CD4-positive, alpha-beta memory T cell (primary cell): ENCODE data around the gene CERS6. TPM values are rescaled to one million over a fixed set of nuclear protein-coding genes. Genes with fewer than 3 reads are reported as not detected.
"Not testable (repeated sequence)": the region's sequence is repeated elsewhere in the genome, so short reads cannot be mapped to it uniquely, and the experiment has no call there.

Source experiments
- CTCF ChIA-PET: fragments of 350-600 bp; sonication (Branson Sonifier 250); formaldehyde crosslinking; loops from one replicate; lab custom pipeline; 2021; ENCODE audit warnings: inconsistent platforms; ENCODE audit not compliant: partially characterized antibody; lab: Charles Lee
- POLR2A ChIA-PET: fragments of 350-600 bp; sonication (Branson Sonifier 250); formaldehyde crosslinking; loops from one replicate; lab custom pipeline; 2021; ENCODE audit not compliant: partially characterized antibody; lab: Charles Lee
- DNase-seq, 5 donors: peaks; one replicate each; pipeline versions ENCODE4 v3.0.0 to v3.0.0-alpha.2; 2020 to 2022; ENCODE audit warnings: mixed read lengths in 1 of 5
- H3K27ac ChIP-seq: one replicate; pipeline ENCODE4 v1.7.0; 2013; ENCODE audit warnings: low read depth, low read length
- H3K27me3 ChIP-seq: 2 replicates; pipeline ENCODE4 v1.7.0; 2013; ENCODE audit warnings: mild to moderate bottlenecking, low read length, moderate library complexity; ENCODE audit not compliant: insufficient read depth
- H3K36me3 ChIP-seq: 2 replicates; pipeline ENCODE4 v1.7.0; 2013; ENCODE audit warnings: mild to moderate bottlenecking, low read length, moderate library complexity; ENCODE audit not compliant: insufficient read depth
- H3K4me1 ChIP-seq: 2 replicates; pipeline ENCODE4 v1.7.0; 2013; ENCODE audit warnings: mild to moderate bottlenecking, low read length, moderate library complexity; ENCODE audit not compliant: insufficient read depth
- H3K4me3 ChIP-seq, 2 donors: one replicate each; pipeline ENCODE4 v1.7.0; 2013; ENCODE audit warnings: low read length in 2 of 2, mild to moderate bottlenecking in 1 of 2
- H3K9me3 ChIP-seq, 2 donors: one replicate each; pipeline ENCODE4 v1.7.0; 2013; ENCODE audit warnings: low read length in 2 of 2, control low read depth in 1 of 2; ENCODE audit not compliant: control insufficient read depth in 1 of 2
- H3K27ac Mint-ChIP-seq, 7 donors: one replicate each; pipeline ENCODE4 v1.8.0; 2020 to 2021; ENCODE audit warnings: mixed read lengths in 7 of 7, mild to moderate bottlenecking in 6 of 7, inconsistent platforms in 3 of 7, moderate library complexity in 3 of 7
- H3K27me3 Mint-ChIP-seq, 2 donors: one replicate each; pipeline ENCODE4 v1.8.0; 2020 to 2021; ENCODE audit warnings: mixed read lengths in 2 of 2
- H3K36me3 Mint-ChIP-seq, 2 donors: one replicate each; pipeline ENCODE4 v1.8.0; 2020 to 2021; ENCODE audit warnings: mixed read lengths in 2 of 2, inconsistent platforms in 1 of 2, mild to moderate bottlenecking in 1 of 2
- H3K4me1 Mint-ChIP-seq, 4 donors: one replicate each; pipeline ENCODE4 v1.8.0; 2020 to 2021; ENCODE audit warnings: mixed read lengths in 4 of 4, mild to moderate bottlenecking in 1 of 4
- H3K4me3 Mint-ChIP-seq, 8 donors: one replicate each; pipeline ENCODE4 v1.8.0; 2020 to 2021; ENCODE audit warnings: mixed read lengths in 8 of 8, mild to moderate bottlenecking in 7 of 8, moderate library complexity in 6 of 8, inconsistent platforms in 3 of 8
- H3K9me3 Mint-ChIP-seq, 8 donors: one replicate each; pipeline ENCODE4 v1.8.0; 2020 to 2021; ENCODE audit warnings: mixed read lengths in 8 of 8, mild to moderate bottlenecking in 5 of 8, inconsistent platforms in 3 of 8, moderate library complexity in 1 of 8
- intact Hi-C: fragments of 100-400 bp; cut with micrococcal nuclease; formaldehyde crosslinking; loops from one replicate; pipeline ENCODE4 v1.15.1; 2023
- polyA plus RNA-seq, 2 donors: library from polyadenylated mRNA; unstranded; fragments of 300-500 nt; fragmentation: Illumina TruSeq; gene quantifications; one replicate each; pipeline ENCODE4 v1.2.3, GENCODE V29; 2021
- total RNA-seq, 2 experiments: library from RNA; stranded (reverse); gene quantifications; one replicate each; pipeline ENCODE4 v1.2.3, GENCODE V29; 2021

Gene CERS6
- total and polyA plus RNA-seq, 4 experiments from 2014 or later: 5.1 to 11.3 (median 7.6) TPM

DNA sequence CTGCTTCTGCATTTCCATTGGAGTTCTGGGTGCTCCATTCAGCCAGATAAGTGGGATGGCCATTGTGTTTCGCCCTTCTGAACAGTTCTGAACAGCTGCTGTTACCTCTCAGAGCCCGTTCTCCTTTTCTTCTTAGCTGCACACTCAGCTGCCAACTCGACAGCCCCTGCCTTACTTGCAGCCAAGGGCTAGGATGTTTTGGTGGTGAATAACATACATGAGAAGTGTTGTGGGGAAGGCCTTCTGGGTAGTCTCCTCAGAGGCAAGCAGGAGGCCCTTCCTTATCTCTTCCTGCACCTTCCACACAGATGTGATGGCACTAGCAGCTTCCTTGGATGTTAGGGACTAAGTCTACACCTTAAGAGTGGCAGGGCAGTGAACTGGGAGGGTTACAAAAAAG lies 207.9 kb downstream of the CERS6 start:
- intact Hi-C loops: no loop called here
- CTCF ChIA-PET: no interaction called here
- POLR2A ChIA-PET: no interaction called here
- Mint-ChIP-seq H3K36me3 (no peaks in the 10 kb centered on the region), H3K4me3 (no peak overlapping the region), H3K27ac (no peak overlapping the region), H3K27me3 (no peaks in the 10 kb centered on the region), H3K9me3 (peaks cover 0 to 2% (median 0%) of the 10 kb centered on the region in 8 donors), H3K4me1 (peaks cover 19 to 31% (median 26%) of the 10 kb centered on the region in 4 donors)
- Histone ChIP-seq H3K27ac (no peak overlapping the region), H3K4me1 (peaks cover 6% of the 10 kb centered on the region), H3K9me3 (no peaks in the 10 kb centered on the region), H3K27me3 (no peaks in the 10 kb centered on the region), H3K36me3 (no peaks in the 10 kb centered on the region), H3K4me3 (no peak overlapping the region)
- DNase-seq: no peak

DNA sequence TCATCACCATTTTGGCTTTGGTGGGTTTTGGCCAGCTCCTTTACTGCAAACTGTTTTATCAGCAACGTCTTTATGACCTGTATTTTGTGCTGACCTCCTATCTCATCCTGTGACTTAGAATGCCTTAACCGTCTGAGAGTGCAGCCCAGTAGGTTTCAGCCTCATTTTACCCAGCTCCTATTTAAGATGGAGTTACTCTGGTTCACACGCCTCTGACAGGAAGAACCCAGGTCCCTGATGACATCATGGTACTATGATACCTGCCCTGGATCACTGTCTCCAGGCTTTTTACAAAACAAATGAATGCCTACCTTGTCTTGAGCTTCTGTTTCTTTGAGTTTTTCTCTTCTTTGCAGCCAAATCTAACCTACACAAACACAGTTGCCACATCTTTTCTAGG lies 208.6 kb downstream of the CERS6 start:
- CTCF ChIA-PET: not testable (repeated sequence)

DNA sequence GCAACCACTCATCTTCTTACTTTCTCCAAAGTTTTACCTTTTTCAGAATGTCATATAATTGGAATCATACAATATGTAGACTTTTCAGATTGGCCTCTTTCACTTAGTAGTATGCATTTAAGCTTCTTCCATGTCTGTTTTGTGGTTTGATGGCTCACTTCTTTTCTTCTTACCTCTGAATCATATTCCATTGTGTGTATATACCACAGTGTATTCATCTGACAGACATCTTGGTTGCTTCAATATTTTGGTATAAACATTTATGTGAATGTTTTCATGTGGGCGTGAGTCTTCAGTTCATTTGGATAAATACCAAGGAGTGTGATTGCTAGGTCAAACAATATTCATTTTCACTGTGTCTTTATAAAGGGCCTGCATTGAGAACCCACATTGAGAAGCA lies 210.3 kb downstream of the CERS6 start:
- ChIA-PET POLR2A (no interaction called here), CTCF (no interaction called here)
- DNase-seq: no peak
- Histone ChIP-seq H3K9me3 (no peaks in the 10 kb centered on the region), H3K4me3 (no peak overlapping the region), H3K36me3 (no peaks in the 10 kb centered on the region), H3K4me1 (peaks cover 6% of the 10 kb centered on the region), H3K27ac (no peak overlapping the region), H3K27me3 (no peaks in the 10 kb centered on the region)
- Mint-ChIP-seq H3K27me3 (no peaks in the 10 kb centered on the region), H3K4me1 (peaks cover 22 to 36% (median 30%) of the 10 kb centered on the region in 4 donors), H3K27ac (peak overlapping the region in 1 of 7 donors; percentile 34), H3K4me3 (no peak overlapping the region), H3K9me3 (peaks cover 0 to 2% (median 0%) of the 10 kb centered on the region in 8 donors), H3K36me3 (no peaks in the 10 kb centered on the region)
- intact Hi-C loops: no loop called here

More for the DNA sequence above, 208.6 kb downstream of the CERS6 start:
- H3K27me3 Mint-ChIP-seq, POLR2A ChIA-PET, H3K4me1 ChIP-seq, H3K27ac ChIP-seq, H3K36me3 Mint-ChIP-seq, H3K9me3 ChIP-seq, DNase-seq, H3K4me3 ChIP-seq, intact Hi-C loops, H3K27me3 ChIP-seq, H3K36me3 ChIP-seq, H3K4me3 Mint-ChIP-seq, H3K9me3 Mint-ChIP-seq: not testable (repeated sequence)
- H3K4me1 Mint-ChIP-seq: peaks cover 19 to 34% (median 26%) of the 10 kb centered on the region in 4 donors
- peak overlapping the region in 1 of 7 donors; percentile 63 for H3K27ac Mint-ChIP-seq

DNA sequence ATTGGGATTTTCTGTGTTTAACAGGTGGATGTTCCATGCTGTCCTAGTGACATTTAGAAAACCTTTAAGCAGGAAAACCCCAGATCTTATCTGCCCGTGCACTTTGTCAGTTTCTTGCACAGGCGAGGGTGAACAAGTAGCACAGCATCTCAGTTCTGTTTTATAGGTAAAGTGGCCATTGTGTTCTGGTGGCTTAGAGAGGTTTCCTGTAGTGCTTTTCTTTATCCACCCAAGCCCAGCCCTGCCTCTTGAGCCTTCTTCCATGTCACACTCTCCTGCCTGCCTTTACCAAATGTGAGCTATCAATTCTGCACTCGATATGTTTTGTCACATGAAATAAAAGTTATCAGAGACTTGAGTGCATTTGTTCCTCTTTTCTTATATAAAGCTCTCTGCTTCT lies 211.1 kb downstream of the CERS6 start:
- H3K27me3 Mint-ChIP-seq: no peaks in the 10 kb centered on the region
- ChIA-PET POLR2A (no interaction called here), CTCF (interaction anchor here (1.1 kb wide), 1 partner anchor 25 kb away, joined by 3 read pairs; no protein-coding TSS in a partner anchor)
- H3K4me3 Mint-ChIP-seq: peak overlapping the region in 1 of 8 donors; percentile 32
- intact Hi-C loops: no loop called here
- no peak for DNase-seq
- peak overlapping the region in 2 of 7 donors; percentile 14 to 55 for H3K27ac Mint-ChIP-seq
- Histone ChIP-seq H3K36me3 (no peaks in the 10 kb centered on the region), H3K27ac (no peak overlapping the region), H3K4me1 (peaks cover 6% of the 10 kb centered on the region), H3K9me3 (no peaks in the 10 kb centered on the region), H3K4me3 (no peak overlapping the region), H3K27me3 (no peaks in the 10 kb centered on the region)
- peaks cover 22 to 35% (median 30%) of the 10 kb centered on the region in 4 donors for H3K4me1 Mint-ChIP-seq
- H3K9me3 Mint-ChIP-seq: peaks cover 0 to 2% (median 0%) of the 10 kb centered on the region in 8 donors
- H3K36me3 Mint-ChIP-seq: no peaks in the 10 kb centered on the region

DNA sequence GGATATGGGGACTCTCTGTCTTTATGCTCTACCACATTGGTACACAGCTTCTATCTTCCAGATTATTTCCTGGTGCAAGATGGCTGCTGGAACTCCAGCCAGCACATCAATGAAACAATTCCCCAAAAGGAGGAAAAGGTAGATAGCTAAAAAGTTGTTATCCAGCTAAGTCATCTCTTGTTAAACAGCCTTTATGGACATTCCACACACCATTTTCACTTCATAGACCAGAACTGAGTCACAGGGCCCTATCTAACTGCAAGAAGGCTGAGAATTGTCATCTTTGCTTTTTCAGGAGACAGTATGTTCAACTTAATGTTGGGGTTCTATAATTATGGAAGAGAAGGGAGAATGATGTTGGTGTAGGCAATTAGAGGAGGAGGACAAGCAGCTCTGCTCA lies 213.1 kb downstream of the CERS6 start:
- Mint-ChIP-seq H3K4me3 (no peak overlapping the region), H3K4me1 (peaks cover 22 to 30% (median 27%) of the 10 kb centered on the region in 4 donors), H3K27ac (no peak overlapping the region), H3K36me3 (no peaks in the 10 kb centered on the region), H3K9me3 (peaks cover 0 to 2% (median 0%) of the 10 kb centered on the region in 8 donors), H3K27me3 (no peaks in the 10 kb centered on the region)
- Histone ChIP-seq H3K4me1 (peaks cover 6% of the 10 kb centered on the region), H3K4me3 (no peak overlapping the region), H3K27me3 (no peaks in the 10 kb centered on the region), H3K27ac (no peak overlapping the region), H3K36me3 (no peaks in the 10 kb centered on the region), H3K9me3 (no peaks in the 10 kb centered on the region)
- CTCF ChIA-PET: interaction anchor here (0.6 to 1.4 kb wide), 3 partner anchors 42 to 1200 kb away, joined by 3 to 4 read pairs (median 3); no protein-coding TSS in a partner anchor
- no peak for DNase-seq
- POLR2A ChIA-PET: no interaction called here
- intact Hi-C loops: no loop called here

DNA sequence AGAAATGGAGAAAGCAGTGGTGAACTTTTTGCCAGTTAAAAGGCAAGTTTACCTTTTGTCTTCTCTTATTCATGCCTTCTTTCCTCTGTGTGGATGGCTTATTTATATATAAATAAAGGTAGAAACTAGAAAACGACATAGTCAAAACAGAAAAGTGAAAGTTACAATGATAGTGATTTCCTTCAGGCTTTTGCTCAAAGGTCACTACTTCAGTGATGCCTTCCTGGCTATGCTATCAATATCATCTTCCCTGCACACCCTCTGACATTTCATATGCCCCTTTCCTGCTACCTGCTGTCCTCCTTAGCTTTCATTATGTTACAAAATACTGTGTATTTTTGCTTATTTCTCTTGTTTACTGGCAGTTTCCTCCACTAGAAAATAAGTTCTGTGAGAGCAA lies 214.4 kb downstream of the CERS6 start:
- Mint-ChIP-seq H3K9me3 (peaks cover 0 to 2% (median 0%) of the 10 kb centered on the region in 8 donors), H3K27me3 (no peaks in the 10 kb centered on the region), H3K4me1 (peaks cover 16 to 27% (median 23%) of the 10 kb centered on the region in 4 donors), H3K4me3 (no peak overlapping the region), H3K36me3 (no peaks in the 10 kb centered on the region), H3K27ac (peak overlapping the region in 2 of 7 donors; percentile 33 to 55)
- intact Hi-C loops: no loop called here
- Histone ChIP-seq H3K27ac (no peak overlapping the region), H3K9me3 (no peaks in the 10 kb centered on the region), H3K36me3 (no peaks in the 10 kb centered on the region), H3K4me3 (no peak overlapping the region), H3K4me1 (peaks cover 6% of the 10 kb centered on the region), H3K27me3 (no peaks in the 10 kb centered on the region)
- ChIA-PET POLR2A (interaction anchor here (0.7 kb wide), 1 partner anchor 35 kb away, joined by 3 read pairs; no protein-coding TSS in a partner anchor), CTCF (interaction anchor here (1.3 to 1.6 kb wide), 2 partner anchors 17 to 41 kb away, joined by 3 to 4 read pairs; no protein-coding TSS in a partner anchor)
- no peak for DNase-seq

DNA sequence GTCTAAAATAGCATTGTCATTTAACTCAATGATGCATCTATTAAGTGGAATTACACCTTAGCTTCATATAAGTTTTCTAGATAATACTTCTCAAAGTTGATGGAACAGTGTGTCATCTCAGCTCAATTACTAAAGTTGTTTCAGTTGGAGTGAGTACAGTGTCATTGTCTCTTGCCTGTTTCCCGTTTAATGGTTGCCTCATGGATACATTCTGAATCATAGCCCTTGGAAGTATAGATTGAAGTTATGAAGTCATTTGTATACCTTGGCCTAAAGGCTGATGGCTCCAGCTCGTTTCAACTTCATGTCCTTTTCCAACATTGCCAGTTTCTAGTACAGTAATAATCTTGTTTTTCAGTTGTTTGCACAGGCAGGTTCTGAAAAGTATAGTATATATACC lies 215.9 kb downstream of the CERS6 start:
- H3K9me3 ChIP-seq: no peaks in the 10 kb centered on the region
- no peak overlapping the region for H3K27ac ChIP-seq
- no peak for DNase-seq
- CTCF ChIA-PET: interaction anchor here (0.9 to 1.2 kb wide), 4 partner anchors 9 to 553 kb away, joined by 3 to 5 read pairs (median 3); no protein-coding TSS in a partner anchor
- no peaks in the 10 kb centered on the region for H3K27me3 ChIP-seq
- Mint-ChIP-seq H3K27me3 (no peaks in the 10 kb centered on the region), H3K27ac (no peak overlapping the region), H3K4me3 (no peak overlapping the region), H3K4me1 (peaks cover 10 to 19% (median 13%) of the 10 kb centered on the region in 4 donors), H3K36me3 (peaks cover 0 to 4% of the 10 kb centered on the region in 2 donors), H3K9me3 (peaks cover 0 to 2% (median 0%) of the 10 kb centered on the region in 8 donors)
- H3K4me3 ChIP-seq: no peak overlapping the region
- peaks cover 4% of the 10 kb centered on the region for H3K4me1 ChIP-seq
- intact Hi-C loops: no loop called here
- no peaks in the 10 kb centered on the region for H3K36me3 ChIP-seq
- POLR2A ChIA-PET: no interaction called here
